H9 (cell line): ENCODE results near the gene DMD. TPM values are rescaled to one million over a fixed set of nuclear protein-coding genes. Genes with fewer than 3 reads are reported as not detected.

Experiments
- DNase-seq: peaks from one replicate; pipeline ENCODE4 v3.0.0-alpha.2; 2017
- H2AFZ ChIP-seq: one replicate; pipeline ENCODE4 v1.6.1; 2013; ENCODE audit warnings: mild to moderate bottlenecking, low read length, control low read depth, moderate library complexity
- H2AK5ac ChIP-seq: 2 replicates; pipeline ENCODE4 v1.6.1; 2013; ENCODE audit warnings: low read length, control low read depth, mixed read lengths; ENCODE audit not compliant: insufficient read length
- H2BK120ac ChIP-seq: one replicate; pipeline ENCODE4 v1.6.1; 2013; ENCODE audit warnings: low read depth, mild to moderate bottlenecking, low read length, control low read depth, inconsistent platforms; ENCODE audit not compliant: poor library complexity, severe bottlenecking
- H2BK12ac ChIP-seq: 2 replicates; pipeline ENCODE4 v1.6.1; 2013; ENCODE audit warnings: low read length, control low read depth, mixed read lengths, low read depth; ENCODE audit not compliant: insufficient read length
- H2BK15ac ChIP-seq: 2 replicates; pipeline ENCODE4 v1.6.1; 2013; ENCODE audit warnings: low read depth, low read length, control low read depth
- H2BK20ac ChIP-seq: one replicate; pipeline ENCODE4 v1.6.1; 2013; ENCODE audit warnings: low read depth, mild to moderate bottlenecking, low read length, control low read depth, inconsistent platforms; ENCODE audit not compliant: poor library complexity, severe bottlenecking
- H2BK5ac ChIP-seq: 2 replicates; pipeline ENCODE4 v1.6.1; 2013; ENCODE audit warnings: low read length, control low read depth, mixed read lengths; ENCODE audit not compliant: insufficient read length
- H3K14ac ChIP-seq: 2 replicates; pipeline ENCODE4 v1.6.1; 2013; ENCODE audit warnings: low read length, control low read depth; ENCODE audit not compliant: insufficient read depth
- H3K18ac ChIP-seq: 2 replicates; pipeline ENCODE4 v1.6.1; 2013; ENCODE audit warnings: low read depth, mild to moderate bottlenecking, mixed read lengths, low read length, control low read depth; ENCODE audit not compliant: insufficient read length
- H3K23ac ChIP-seq: 2 replicates; pipeline ENCODE4 v1.6.1; 2013; ENCODE audit warnings: low read length, control low read depth, mixed read lengths, low read depth; ENCODE audit not compliant: insufficient read length
- H3K23me2 ChIP-seq: 2 replicates; pipeline ENCODE4 v1.6.1; 2013; ENCODE audit warnings: low read depth, mild to moderate bottlenecking, mixed read lengths, low read length, control low read depth; ENCODE audit not compliant: insufficient read length, poor library complexity, severe bottlenecking
- H3K27ac ChIP-seq: 2 replicates; pipeline ENCODE4 v1.5.1; 2013; ENCODE audit warnings: low read length, control low read depth, mixed read lengths, low read depth; ENCODE audit not compliant: insufficient read length
- H3K27me3 ChIP-seq: 2 replicates; pipeline ENCODE4 v1.6.1; 2013; ENCODE audit warnings: low read length, control low read depth, inconsistent platforms; ENCODE audit not compliant: insufficient read depth
- H3K4ac ChIP-seq: 2 replicates; pipeline ENCODE4 v1.6.1; 2013; ENCODE audit warnings: low read depth, mild to moderate bottlenecking, control low read depth, inconsistent platforms, low read length, moderate library complexity
- H3K4me1 ChIP-seq: 2 replicates; pipeline ENCODE4 v1.6.1; 2013; ENCODE audit warnings: low read length, control low read depth, inconsistent platforms; ENCODE audit not compliant: insufficient read depth
- H3K4me2 ChIP-seq: 2 replicates; pipeline ENCODE4 v1.6.1; 2013; ENCODE audit warnings: low read length, control low read depth, mixed read lengths; ENCODE audit not compliant: insufficient read length, insufficient read depth
- H3K56ac ChIP-seq: 2 replicates; pipeline ENCODE4 v1.6.1; 2013; ENCODE audit warnings: low read depth, mild to moderate bottlenecking, mixed read lengths, low read length, control low read depth; ENCODE audit not compliant: insufficient read length
- H3K79me1 ChIP-seq: 2 replicates; pipeline ENCODE4 v1.6.1; 2013; ENCODE audit warnings: low read depth, mild to moderate bottlenecking, moderate library complexity, low read length, control low read depth, inconsistent platforms; ENCODE audit not compliant: insufficient read depth, poor library complexity, severe bottlenecking
- H3K79me2 ChIP-seq: 2 replicates; pipeline ENCODE4 v1.6.1; 2013; ENCODE audit warnings: low read length, control low read depth, inconsistent platforms; ENCODE audit not compliant: insufficient read depth
- H3K9ac ChIP-seq: 2 replicates; pipeline ENCODE4 v1.6.1; 2013; ENCODE audit warnings: low read length, control low read depth, mixed read lengths; ENCODE audit not compliant: insufficient read length; ENCODE audit errors: extremely low read depth
- H3K9me3 ChIP-seq: one replicate; pipeline ENCODE4 v1.6.1; 2013; ENCODE audit warnings: low read depth, low read length, inconsistent platforms; ENCODE audit not compliant: control insufficient read depth
- H3T11ph ChIP-seq: one replicate; pipeline ENCODE4 v1.6.1; 2013; ENCODE audit warnings: mild to moderate bottlenecking, low read length, control low read depth, inconsistent platforms
- H4K20me1 ChIP-seq: one replicate; pipeline ENCODE4 v1.6.1; 2013; ENCODE audit not compliant: control insufficient read depth, insufficient read length, insufficient read depth
- H4K5ac ChIP-seq: 2 replicates; pipeline ENCODE4 v1.6.1; 2013; ENCODE audit warnings: low read depth, mild to moderate bottlenecking, mixed read lengths, low read length, control low read depth; ENCODE audit not compliant: insufficient read length
- H4K8ac ChIP-seq: replicated peaks from 2 replicates; pipeline ENCODE4 v1.6.1; 2013; ENCODE audit warnings: low read length, control low read depth, mixed read lengths, low read depth; ENCODE audit not compliant: insufficient read length
- H4K91ac ChIP-seq: 2 replicates; pipeline ENCODE4 v1.6.1; 2013; ENCODE audit warnings: low read depth, mild to moderate bottlenecking, moderate library complexity, mixed read lengths, low read length, control low read depth; ENCODE audit not compliant: insufficient read length
- H3K27ac Mint-ChIP-seq, 3 experiments: 2 replicates in 2 of 3; 3 replicates in 1 of 3; pipeline ENCODE4 v1.8.0; 2020 to 2021; ENCODE audit warnings: mixed read lengths in 3 of 3, mild to moderate bottlenecking in 1 of 3, moderate library complexity in 1 of 3
- H3K27me3 Mint-ChIP-seq: 2 replicates; pipeline ENCODE4 v1.8.0; 2021; ENCODE audit warnings: low read depth, mild to moderate bottlenecking, moderate library complexity, mixed read lengths
- H3K36me3 Mint-ChIP-seq, 3 experiments: 2 replicates in 2 of 3; 3 replicates in 1 of 3; pipeline ENCODE4 v1.8.0; 2020 to 2021; ENCODE audit warnings: low read depth in 3 of 3, mixed read lengths in 3 of 3; ENCODE audit not compliant: insufficient read depth in 1 of 3
- H3K4me1 Mint-ChIP-seq, 2 experiments: 2 replicates each; pipeline ENCODE4 v1.8.0; 2020; ENCODE audit warnings: mixed read lengths in 2 of 2
- H3K4me3 Mint-ChIP-seq, 2 experiments: 2 replicates in 1 of 2; 3 replicates in 1 of 2; pipeline ENCODE4 v1.8.0; 2020 to 2021; ENCODE audit warnings: mild to moderate bottlenecking in 2 of 2, mixed read lengths in 2 of 2, moderate library complexity in 1 of 2
- H3K9me3 Mint-ChIP-seq, 2 experiments: 2 replicates in 1 of 2; 3 replicates in 1 of 2; pipeline ENCODE4 v1.8.0; 2020; ENCODE audit warnings: mild to moderate bottlenecking in 2 of 2, mixed read lengths in 2 of 2, moderate library complexity in 1 of 2
- WGBS: extraction: QIAGEN DNeasy Blood & Tissue Kit; methylation state at CpG from one replicate; pipeline ENCODE4 v1.1.7; 2013; ENCODE audit warnings: missing lambda C conversion rate, low lambda C conversion rate, mixed read lengths; ENCODE audit not compliant: insufficient read length; ENCODE audit errors: extremely low coverage; 5-methylcytosine and 5-hydroxymethylcytosine counted together
- total RNA-seq: library from RNA; stranded (reverse); gene quantifications from 2 replicates; pipeline ENCODE4 v1.2.1, GENCODE V29; 2021
- TF ChIP-seq, protein P1 (sequence below): fragments of 200-600 bp; sonication (generic); conservative IDR thresholded peaks from 3 replicates; pipeline ENCODE4 v1.8.0; 2021; ENCODE audit warnings: antibody characterized with exemption, mild to moderate bottlenecking

DMD gene
- total RNA-seq, 1 experiment from 2014 or later: 3.8 TPM

DNA sequence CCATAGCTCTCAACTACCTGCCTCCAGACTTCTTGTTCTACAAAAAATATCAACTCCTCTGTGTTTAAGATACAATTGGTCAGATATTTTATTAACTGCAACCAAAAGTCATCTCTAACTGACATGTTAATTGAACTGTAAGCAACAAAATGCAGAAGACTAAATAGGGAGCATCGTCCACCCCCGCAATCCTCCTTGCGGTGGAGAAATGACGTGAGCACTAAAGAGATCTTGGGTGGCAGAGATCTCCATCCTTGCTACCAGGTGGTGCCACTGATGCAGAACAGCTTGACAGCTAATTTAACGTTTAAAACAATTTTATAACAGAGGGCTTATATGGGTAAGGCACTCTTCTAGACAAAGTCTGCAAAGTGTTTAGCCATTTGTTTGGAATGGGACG lies 1975.1 kb downstream of the DMD start:
- H2AK5ac ChIP-seq: no peak overlapping the region
- no peak overlapping the region for H2BK15ac ChIP-seq
- H2AFZ ChIP-seq: no peak overlapping the region
- no peaks in the 10 kb centered on the region; a peak in 2 of 7 replicates for H3K36me3 Mint-ChIP-seq
- no peak overlapping the region for H3K9ac ChIP-seq
- H3K56ac ChIP-seq: no peak overlapping the region
- H3K9me3 ChIP-seq: no peaks in the 10 kb centered on the region
- H3K4ac ChIP-seq: no peak overlapping the region
- H3T11ph ChIP-seq: no peak overlapping the region
- H3K79me2 ChIP-seq: no peaks in the 10 kb centered on the region
- H2BK120ac ChIP-seq: no peak overlapping the region
- H3K4me2 ChIP-seq: no peak overlapping the region
- no peak overlapping the region for H3K4me3 Mint-ChIP-seq
- no peak overlapping the region for H3K23ac ChIP-seq
- H2BK12ac ChIP-seq: no peak overlapping the region
- no peak overlapping the region for H4K5ac ChIP-seq
- H3K4me1 Mint-ChIP-seq: peaks cover 39 to 52% of the 10 kb centered on the region in 2 experiments
- TF ChIP-seq, protein P1, sequence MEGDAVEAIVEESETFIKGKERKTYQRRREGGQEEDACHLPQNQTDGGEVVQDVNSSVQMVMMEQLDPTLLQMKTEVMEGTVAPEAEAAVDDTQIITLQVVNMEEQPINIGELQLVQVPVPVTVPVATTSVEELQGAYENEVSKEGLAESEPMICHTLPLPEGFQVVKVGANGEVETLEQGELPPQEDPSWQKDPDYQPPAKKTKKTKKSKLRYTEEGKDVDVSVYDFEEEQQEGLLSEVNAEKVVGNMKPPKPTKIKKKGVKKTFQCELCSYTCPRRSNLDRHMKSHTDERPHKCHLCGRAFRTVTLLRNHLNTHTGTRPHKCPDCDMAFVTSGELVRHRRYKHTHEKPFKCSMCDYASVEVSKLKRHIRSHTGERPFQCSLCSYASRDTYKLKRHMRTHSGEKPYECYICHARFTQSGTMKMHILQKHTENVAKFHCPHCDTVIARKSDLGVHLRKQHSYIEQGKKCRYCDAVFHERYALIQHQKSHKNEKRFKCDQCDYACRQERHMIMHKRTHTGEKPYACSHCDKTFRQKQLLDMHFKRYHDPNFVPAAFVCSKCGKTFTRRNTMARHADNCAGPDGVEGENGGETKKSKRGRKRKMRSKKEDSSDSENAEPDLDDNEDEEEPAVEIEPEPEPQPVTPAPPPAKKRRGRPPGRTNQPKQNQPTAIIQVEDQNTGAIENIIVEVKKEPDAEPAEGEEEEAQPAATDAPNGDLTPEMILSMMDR: no peak
- H3K4me1 ChIP-seq: peaks cover 14% of the 10 kb centered on the region; the same call in 1 of the 2 replicates
- no peak for DNase-seq
- H2BK20ac ChIP-seq: no peak overlapping the region
- no peaks in the 10 kb centered on the region for H4K20me1 ChIP-seq
- WGBS: no CpG with 5 or more reads among the region's 6 CpGs
- H2BK5ac ChIP-seq: no peak overlapping the region
- H4K8ac ChIP-seq: no peak overlapping the region
- H3K9me3 Mint-ChIP-seq: peaks cover 55 to 60% of the 10 kb centered on the region in 2 experiments
- H3K18ac ChIP-seq: no peak overlapping the region
- H3K14ac ChIP-seq: no peak overlapping the region
- no peaks in the 10 kb centered on the region for H3K23me2 ChIP-seq
- no peak overlapping the region for H4K91ac ChIP-seq
- H3K27me3 Mint-ChIP-seq: peaks cover 5% of the 10 kb centered on the region
- no peak overlapping the region for H3K27ac Mint-ChIP-seq
- H3K79me1 ChIP-seq: no peaks in the 10 kb centered on the region
- H3K27ac ChIP-seq: no peak overlapping the region
- no peaks in the 10 kb centered on the region for H3K27me3 ChIP-seq
